Measurements from ENCODE around the gene DDI2. TPM values are rescaled to one million over a fixed set of nuclear protein-coding genes. Genes with fewer than 3 reads are reported as not detected.

Gene DDI2
- total RNA-seq, 3 donors from 2014 or later (not counting 1 experiment from before 2014, with no cell fraction given): 27.3 to 39.8 (median 34.0) TPM

- peaks cover 14 to 16% of the 10 kb centered on the region in 2 donors for H3K4me1 Mint-ChIP-seq
- ATAC-seq (no peak), DNase-seq (no peak)
- no peaks in the 10 kb centered on the region for H3K27me3 ChIP-seq (ENCODE audit: control insufficient read depth, insufficient read depth, low read length)
- H3K27ac Mint-ChIP-seq: no peak overlapping the region
- no peaks in the 10 kb centered on the region for H3K36me3 Mint-ChIP-seq
- H3K9me3 Mint-ChIP-seq: no peaks in the 10 kb centered on the region
- no peak overlapping the region for H3K27ac ChIP-seq (ENCODE audit: low read length)
- H3K4me1 ChIP-seq (ENCODE audit: control insufficient read depth, insufficient read depth, low read length): no peaks in the 10 kb centered on the region
- intact Hi-C loops (cut with micrococcal nuclease): no loop called here
- no peaks in the 10 kb centered on the region for H3K9me3 ChIP-seq (ENCODE audit: control insufficient read depth, insufficient read depth, low read length)
- H3K36me3 ChIP-seq (ENCODE audit: control insufficient read depth, insufficient read depth, low read length): peaks cover 27% of the 10 kb centered on the region
- TF ChIP-seq, protein P1, sequence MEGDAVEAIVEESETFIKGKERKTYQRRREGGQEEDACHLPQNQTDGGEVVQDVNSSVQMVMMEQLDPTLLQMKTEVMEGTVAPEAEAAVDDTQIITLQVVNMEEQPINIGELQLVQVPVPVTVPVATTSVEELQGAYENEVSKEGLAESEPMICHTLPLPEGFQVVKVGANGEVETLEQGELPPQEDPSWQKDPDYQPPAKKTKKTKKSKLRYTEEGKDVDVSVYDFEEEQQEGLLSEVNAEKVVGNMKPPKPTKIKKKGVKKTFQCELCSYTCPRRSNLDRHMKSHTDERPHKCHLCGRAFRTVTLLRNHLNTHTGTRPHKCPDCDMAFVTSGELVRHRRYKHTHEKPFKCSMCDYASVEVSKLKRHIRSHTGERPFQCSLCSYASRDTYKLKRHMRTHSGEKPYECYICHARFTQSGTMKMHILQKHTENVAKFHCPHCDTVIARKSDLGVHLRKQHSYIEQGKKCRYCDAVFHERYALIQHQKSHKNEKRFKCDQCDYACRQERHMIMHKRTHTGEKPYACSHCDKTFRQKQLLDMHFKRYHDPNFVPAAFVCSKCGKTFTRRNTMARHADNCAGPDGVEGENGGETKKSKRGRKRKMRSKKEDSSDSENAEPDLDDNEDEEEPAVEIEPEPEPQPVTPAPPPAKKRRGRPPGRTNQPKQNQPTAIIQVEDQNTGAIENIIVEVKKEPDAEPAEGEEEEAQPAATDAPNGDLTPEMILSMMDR (IDR thresholded peaks at IDR 0.05): no peak
- no peaks in the 10 kb centered on the region for H3K27me3 Mint-ChIP-seq (ENCODE audit: low read depth in 2 of 2)
- 94% methylated on average over 4 of the region's 4 CpGs for WGBS (ENCODE audit: insufficient coverage)
- no peak overlapping the region for H3K4me3 ChIP-seq (ENCODE audit: low read length)
- no peak overlapping the region for H3K4me3 Mint-ChIP-seq
Measured at GRCh38 chr1:15714406-15715136, 97.3 kb downstream of the DDI2 start.

DNA sequence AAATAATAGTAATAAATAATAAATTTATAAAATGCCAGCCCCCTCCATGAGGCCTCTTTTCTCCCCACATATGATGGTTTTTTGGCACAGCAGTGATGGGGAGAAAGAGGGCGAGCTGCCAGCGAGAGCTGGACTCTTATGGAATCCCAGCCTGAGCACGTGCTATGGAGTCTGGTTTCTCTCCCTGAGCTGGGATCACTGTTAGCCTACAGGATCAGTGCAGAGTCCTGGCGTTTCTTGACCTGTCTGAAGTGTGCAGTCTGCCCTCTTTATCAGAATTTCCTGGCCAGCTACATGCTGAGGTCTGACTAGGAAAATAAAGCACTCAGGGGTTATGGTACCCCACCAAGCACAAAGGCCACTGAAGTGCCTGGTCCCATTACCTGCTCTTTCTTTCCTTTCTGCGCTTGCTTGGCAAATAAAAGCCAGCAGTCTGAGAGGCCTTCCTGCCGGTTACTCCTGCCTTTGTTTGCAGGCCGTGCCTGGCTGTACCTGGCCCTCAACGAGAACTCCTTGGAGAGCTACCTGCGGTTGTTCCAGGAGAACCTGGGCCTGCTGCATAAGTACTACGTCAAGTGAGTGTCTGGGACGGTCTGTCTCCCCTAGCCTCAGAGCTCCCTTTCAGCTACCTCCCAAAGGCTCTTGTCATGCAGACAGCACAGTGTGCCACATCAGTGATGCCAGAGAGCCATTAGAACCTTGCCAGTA lies 100.3 kb downstream of the DDI2 start:
- H3K27me3 ChIP-seq (ENCODE audit: control insufficient read depth, insufficient read depth, low read length): no peaks in the 10 kb centered on the region
- WGBS (ENCODE audit: insufficient coverage): 97% methylated on average over 11 of the region's 11 CpGs
- H3K4me3 ChIP-seq (ENCODE audit: low read length): no peak overlapping the region
- no peaks in the 10 kb centered on the region for H3K27me3 Mint-ChIP-seq (ENCODE audit: low read depth in 2 of 2)
- no peak overlapping the region for H3K27ac Mint-ChIP-seq
- no peaks in the 10 kb centered on the region for H3K9me3 Mint-ChIP-seq
- H3K4me3 Mint-ChIP-seq: no peak overlapping the region
- intact Hi-C loops (cut with micrococcal nuclease): no loop called here
- ATAC-seq: no peak
- no peak overlapping the region for H3K27ac ChIP-seq (ENCODE audit: low read length)
- no peaks in the 10 kb centered on the region for H3K4me1 ChIP-seq (ENCODE audit: control insufficient read depth, insufficient read depth, low read length)
- no peaks in the 10 kb centered on the region for H3K9me3 ChIP-seq (ENCODE audit: control insufficient read depth, insufficient read depth, low read length)
- H3K36me3 Mint-ChIP-seq: no peaks in the 10 kb centered on the region
- peaks cover 46% of the 10 kb centered on the region for H3K36me3 ChIP-seq (ENCODE audit: control insufficient read depth, insufficient read depth, low read length)
- H3K4me1 Mint-ChIP-seq: peaks cover 0 to 5% of the 10 kb centered on the region in 2 donors
- no peak for DNase-seq
- TF ChIP-seq, protein P1 (IDR thresholded peaks at IDR 0.05): no peak

GRCh38 chr1:15718199-15718601 lies 100.9 kb downstream of the DDI2 start:
- DNase-seq (no peak), ATAC-seq (no peak)
- H3K27me3 Mint-ChIP-seq (ENCODE audit: low read depth in 2 of 2): no peaks in the 10 kb centered on the region
- TF ChIP-seq, protein P1 (IDR thresholded peaks at IDR 0.05): no peak
- no peaks in the 10 kb centered on the region for H3K9me3 ChIP-seq (ENCODE audit: control insufficient read depth, insufficient read depth, low read length)
- no peaks in the 10 kb centered on the region for H3K9me3 Mint-ChIP-seq
- intact Hi-C loops (cut with micrococcal nuclease): no loop called here
- H3K4me3 ChIP-seq (ENCODE audit: low read length): no peak overlapping the region
- H3K4me1 Mint-ChIP-seq: peaks cover 0 to 5% of the 10 kb centered on the region in 2 donors
- H3K36me3 ChIP-seq (ENCODE audit: control insufficient read depth, insufficient read depth, low read length): peaks cover 52% of the 10 kb centered on the region
- 89% methylated on average over 8 of the region's 8 CpGs for WGBS (ENCODE audit: insufficient coverage)
- H3K36me3 Mint-ChIP-seq: no peaks in the 10 kb centered on the region
- no peak overlapping the region for H3K27ac Mint-ChIP-seq
- H3K4me3 Mint-ChIP-seq: no peak overlapping the region
- no peaks in the 10 kb centered on the region for H3K4me1 ChIP-seq (ENCODE audit: control insufficient read depth, insufficient read depth, low read length)
- H3K27ac ChIP-seq (ENCODE audit: low read length): no peak overlapping the region
- no peaks in the 10 kb centered on the region for H3K27me3 ChIP-seq (ENCODE audit: control insufficient read depth, insufficient read depth, low read length)

Other genes starting within 250 kb of the DDI2 start
- 100 to 1,000 TPM; 804 to 952 (median 855) TPM for gene EFHD2, start 207.6 kb upstream of the DDI2 start, total RNA-seq
- gene CTRC, start 179.0 kb upstream of the DDI2 start, total RNA-seq: 1 to 10 TPM; 5.5 to 9.7 (median 6.4) TPM
- gene CELA2A, start 160.7 kb upstream of the DDI2 start, total RNA-seq: not detected
- gene CELA2B, start 141.4 kb upstream of the DDI2 start, total RNA-seq: not detected
- gene CASP9, start 93.2 kb upstream of the DDI2 start, total RNA-seq: 10 to 100 TPM; 13.4 to 20.5 (median 13.5) TPM
- 10 to 100 TPM; 18.6 to 22.8 (median 18.7) TPM for gene DNAJC16, start 90.6 kb upstream of the DDI2 start, total RNA-seq
- under 1 TPM; 0.42 to 0.66 (median 0.65) TPM for gene AGMAT, start 32.4 kb upstream of the DDI2 start, total RNA-seq
- gene PLEKHM2, start 66.9 kb downstream of the DDI2 start, total RNA-seq: 10 to 100 TPM; 47.8 to 61.0 (median 50.9) TPM
- gene SLC25A34, start 118.8 kb downstream of the DDI2 start, total RNA-seq: 1 to 10 TPM in 2 of 3 donors, under 1 TPM in 1; 0.73 to 1.8 (median 1.6) TPM
- not detected for gene TMEM82, start 125.0 kb downstream of the DDI2 start, total RNA-seq
- under 1 TPM in 1 of 3 donors, not detected in 2; 0.39 TPM for gene FBLIM1, start 141.3 kb downstream of the DDI2 start, total RNA-seq
- gene UQCRHL, start 190.2 kb downstream of the DDI2 start, total RNA-seq: 1 to 10 TPM in 2 of 3 donors, under 1 TPM in 1; 0.87 to 1.2 (median 1.0) TPM
- gene SPEN, start 230.2 kb downstream of the DDI2 start, total RNA-seq: 100 to 1,000 TPM in 2 of 3 donors, 10 to 100 TPM in 1; 98.1 to 114 (median 105) TPM